ENCODE results near the gene IRS1. TPM values are rescaled to one million over a fixed set of nuclear protein-coding genes. Genes with fewer than 3 reads are reported as not detected.

IRS1 gene
- total RNA-seq, 1 experiment from 2014 or later, result 38.8 TPM

GRCh38 chr2:226740039-226740648, 59.5 kb downstream of the IRS1 start:
- intact Hi-C loops (cut with micrococcal nuclease), result loop anchor here (5.0 kb wide), 2 partner anchors 37 to 52 kb away; no protein-coding TSS in a partner anchor
- H3K4me2 ChIP-seq (ENCODE audit: low read length), result no peak overlapping the region
- no TSS peak for BruUV-seq (replicated peaks)

GRCh38 chr2:226739545-226740030, 60.0 kb downstream of the IRS1 start:
- Histone ChIP-seq H3K9me2 (replicated peaks; ENCODE audit: low read length) (no peaks in the 10 kb centered on the region), H3F3A (ENCODE audit: low read length, unreplicated experiment) (no peaks in the 10 kb centered on the region), H3K27me3 (ENCODE audit: low read length) (no peaks in the 10 kb centered on the region), H3K9ac (ENCODE audit: low read length) (no peak overlapping the region), H3K9me3 (ENCODE audit: low read length) (no peaks in the 10 kb centered on the region), H4K20me1 (ENCODE audit: low read length) (no peaks in the 10 kb centered on the region), H3K4me2 (ENCODE audit: low read length) (no peak overlapping the region), H3K36me3 (ENCODE audit: low read depth, low read length) (peaks cover 30% of the 10 kb centered on the region), H3K4me1 (ENCODE audit: insufficient read depth, low read length) (no peaks in the 10 kb centered on the region), H3K27ac (ENCODE audit: low read length) (no peak overlapping the region), H2AFZ (ENCODE audit: low read length) (no peak overlapping the region), H3K79me2 (ENCODE audit: low read length) (peaks cover 83% of the 10 kb centered on the region), H3K4me3 (ENCODE audit: low read length) (no peak overlapping the region)
- ATAC-seq (no peak), DNase-seq (no peak)
- no peak for TF ChIP-seq EZH2phosphoT487 (IDR thresholded peaks at IDR 0.05; ENCODE audit: borderline replicate concordance, low read length)
- TF ChIP-seq CTCF (conservative IDR thresholded peaks at IDR 0.05; ENCODE audit: low read depth, low read length), result no peak
- no peak for TF ChIP-seq EZH2 (IDR thresholded peaks at IDR 0.05; ENCODE audit: low read length, unreplicated experiment)
- no TSS peak for BruUV-seq (replicated peaks)
- intact Hi-C loops (cut with micrococcal nuclease), result loop anchor here (5.0 kb wide), 2 partner anchors 38 to 53 kb away; no protein-coding TSS in a partner anchor
- ChIA-PET CTCF (no interaction called here), POLR2A (ENCODE audit: unreplicated experiment) (no interaction called here)

More at GRCh38 chr2:226740039-226740648, 59.5 kb downstream of the IRS1 start:
- ChIA-PET CTCF (interaction anchor here (0.6 kb wide), 1 partner anchor 1075 kb away, joined by 6 read pairs; no protein-coding TSS in a partner anchor), POLR2A (ENCODE audit: unreplicated experiment) (no interaction called here)
- H4K20me1 ChIP-seq (ENCODE audit: low read length), result no peaks in the 10 kb centered on the region
- H3K9me2 ChIP-seq (replicated peaks; ENCODE audit: low read length), result no peaks in the 10 kb centered on the region
- no peak overlapping the region for H3K4me3 ChIP-seq (ENCODE audit: low read length)
- no peak overlapping the region for H2AFZ ChIP-seq (ENCODE audit: low read length)
- H3K4me1 ChIP-seq (ENCODE audit: insufficient read depth, low read length), result no peaks in the 10 kb centered on the region
- H3F3A ChIP-seq (ENCODE audit: low read length, unreplicated experiment), result no peaks in the 10 kb centered on the region
- ATAC-seq, result peak; percentile 77
- peaks cover 89% of the 10 kb centered on the region for H3K79me2 ChIP-seq (ENCODE audit: low read length)
- peaks cover 31% of the 10 kb centered on the region for H3K36me3 ChIP-seq (ENCODE audit: low read depth, low read length)
- DNase-seq, result no peak
- TF ChIP-seq EZH2 (IDR thresholded peaks at IDR 0.05; ENCODE audit: low read length, unreplicated experiment) (no peak), CTCF (conservative IDR thresholded peaks at IDR 0.05; ENCODE audit: low read depth, low read length) (no peak), EZH2phosphoT487 (IDR thresholded peaks at IDR 0.05; ENCODE audit: borderline replicate concordance, low read length) (no peak)
- no peak overlapping the region for H3K9ac ChIP-seq (ENCODE audit: low read length)
- no peaks in the 10 kb centered on the region for H3K27me3 ChIP-seq (ENCODE audit: low read length)
- H3K27ac ChIP-seq (ENCODE audit: low read length), result no peak overlapping the region
- no peaks in the 10 kb centered on the region for H3K9me3 ChIP-seq (ENCODE audit: low read length)

Measured in PC-3 (cell line).